H1 (cell line): Measurements from ENCODE around the gene POLR2I. TPM values are rescaled to one million over a fixed set of nuclear protein-coding genes. Genes with fewer than 3 reads are reported as not detected.

ENCODE experiments used
- CEBPB ChIP-seq: IDR thresholded peaks from 2 replicates; pipeline ENCODE4 v1.6.1; 2012; ENCODE audit warnings: low read depth, low read length
- GABPA ChIP-seq: IDR thresholded peaks from 2 replicates; pipeline ENCODE4 v1.6.1; 2011; ENCODE audit warnings: mild to moderate bottlenecking, low read length, moderate library complexity, borderline replicate concordance; ENCODE audit not compliant: insufficient read depth
- JUN ChIP-seq: IDR thresholded peaks from 2 replicates; pipeline ENCODE4 v1.6.1; 2011; ENCODE audit warnings: low read depth, mild to moderate bottlenecking, improper control_type of control experiment, low read length
- POLR2A ChIP-seq, 2 experiments: IDR thresholded peaks; 1 replicate in 1 of 2; 2 replicates in 1 of 2; pipeline ENCODE4 v1.6.1; 2011; ENCODE audit warnings: low read depth in 2 of 2, low read length in 2 of 2, mild to moderate bottlenecking in 2 of 2; ENCODE audit errors: control extremely low read depth in 1 of 2
- TAF1 ChIP-seq: IDR thresholded peaks from 2 replicates; pipeline ENCODE4 v1.6.1; 2011; ENCODE audit warnings: mild to moderate bottlenecking, low read depth, low read length
- polyA plus RNA-seq, 7 experiments: library from polyadenylated mRNA; depleted of rRNA in 3 of 7; stranded (reverse) in 5 of 7; unstranded in 2 of 7; fragments of >200 nt in 5 of 7; fragments of 200-250 nt in 2 of 7; gene quantifications; 1 replicate in 5 of 7; 2 replicates in 1 of 7; 4 replicates in 1 of 7; pipeline versions ENCODE4 v1.2.1 to v1.2.3, GENCODE V29; 2011 to 2013; ENCODE audit warnings: missing spikeins in 2 of 7, mixed read lengths in 2 of 7
- total RNA-seq: library from RNA; stranded (reverse); fragmentation: NEBNext Ultra II Directional; extraction: Animal tissue kit (Norgen Biotek cat#: 25700); gene quantifications from 2 replicates; pipeline ENCODE4 v1.2.1, GENCODE V29; 2021
- TF ChIP-seq, protein P1 (sequence below): IDR thresholded peaks from 2 replicates; pipeline ENCODE4 v1.6.1; 2012; ENCODE audit warnings: inconsistent platforms

POLR2I gene
- total and polyA plus RNA-seq, 2 of the 8 experiments (the other 6 are each of a cell fraction or from before 2014, with no cell fraction given), result 143 to 150 TPM

DNA sequence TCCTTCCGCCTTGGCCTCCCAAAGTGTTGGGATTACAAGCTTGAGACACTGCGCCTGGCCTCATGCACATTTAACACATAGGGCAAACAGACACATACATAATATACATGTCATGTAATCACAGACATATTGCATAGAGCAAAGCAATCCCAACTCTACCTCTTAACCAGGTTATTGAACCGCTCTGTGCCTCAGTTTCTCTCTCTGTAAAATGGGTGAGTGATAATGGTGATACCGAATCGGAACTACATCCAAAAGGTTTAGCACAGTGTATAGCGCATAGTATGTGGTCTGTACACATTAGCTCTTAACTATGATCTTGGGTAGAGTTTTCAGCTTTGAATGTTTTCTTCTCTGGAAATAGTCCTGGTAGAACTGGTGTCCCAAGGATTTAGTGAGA lies 29.9 kb upstream of the POLR2I start (continued):
- TF ChIP-seq GABPA (no peak), CEBPB (no peak), JUN (no peak), TAF1 (no peak), POLR2A (IDR thresholded peaks at IDR 0.05; ENCODE audit: control extremely low read depth in 1 of 2, low read depth in 2 of 2, low read length in 2 of 2) (no peak)
- TF ChIP-seq, protein P1, sequence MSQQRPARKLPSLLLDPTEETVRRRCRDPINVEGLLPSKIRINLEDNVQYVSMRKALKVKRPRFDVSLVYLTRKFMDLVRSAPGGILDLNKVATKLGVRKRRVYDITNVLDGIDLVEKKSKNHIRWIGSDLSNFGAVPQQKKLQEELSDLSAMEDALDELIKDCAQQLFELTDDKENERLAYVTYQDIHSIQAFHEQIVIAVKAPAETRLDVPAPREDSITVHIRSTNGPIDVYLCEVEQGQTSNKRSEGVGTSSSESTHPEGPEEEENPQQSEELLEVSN, result no peak
